SU-DHL-6 (cell line): ENCODE measurements around the gene ZNF423.

Experiments used
- EZH2phosphoT487 ChIP-seq: fragments of 200-600 bp; sonication (generic), shearing (Covaris generic); conservative IDR thresholded peaks from 2 replicates; pipeline ENCODE4 v1.6.1; 2018; ENCODE audit warnings: mild to moderate bottlenecking, antibody characterized with exemption, low read length, moderate library complexity, mixed read lengths
- TF ChIP-seq, protein P1 (sequence below): fragments of 200-600 bp; sonication (generic); IDR thresholded peaks from one replicate; pipeline ENCODE4 v1.5.1; 2017; ENCODE audit warnings: antibody characterized with exemption, mild to moderate bottlenecking, low read length, moderate library complexity; ENCODE audit not compliant: insufficient read depth, poor library complexity, severe bottlenecking

DNA sequence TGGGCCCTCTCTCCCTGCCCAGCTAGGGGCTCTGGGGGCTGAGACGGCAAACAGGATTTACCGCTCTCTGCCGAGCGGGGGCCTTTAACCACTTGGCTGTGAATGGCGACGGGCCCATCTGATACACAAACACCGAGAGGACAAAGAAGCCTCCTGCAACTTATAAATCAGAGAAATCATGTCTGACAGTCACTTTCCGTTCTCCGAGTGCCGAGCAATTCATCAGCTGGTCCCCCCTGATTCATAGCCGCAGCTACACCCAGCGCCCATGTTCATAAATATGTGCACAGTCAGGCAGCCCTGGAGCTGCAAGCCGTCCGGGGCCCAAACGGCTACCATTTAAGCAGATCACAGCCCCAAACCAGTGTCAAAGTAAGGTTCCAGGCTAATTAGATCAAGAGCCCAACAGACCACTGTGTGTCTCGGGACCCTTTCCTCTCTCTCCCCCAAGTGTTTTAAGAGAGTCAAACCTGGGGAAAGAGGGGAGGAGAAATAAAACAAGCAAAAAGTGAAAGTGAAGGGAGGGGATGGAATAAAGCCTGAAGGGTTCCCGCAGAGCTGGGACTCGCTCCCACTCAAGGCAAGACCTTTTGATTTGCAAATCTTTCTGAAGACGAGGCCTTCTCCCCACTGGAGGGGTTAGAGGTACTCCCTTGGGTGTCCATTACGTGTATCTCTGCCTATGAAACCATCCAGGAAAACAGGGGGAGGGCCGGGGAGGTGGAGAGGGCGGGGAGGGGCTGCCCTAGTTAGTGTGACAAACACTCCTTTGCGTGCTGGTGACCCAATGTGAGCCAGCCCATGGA, 327.6 kb downstream of the ZNF423 start:
- TF ChIP-seq, protein P1, sequence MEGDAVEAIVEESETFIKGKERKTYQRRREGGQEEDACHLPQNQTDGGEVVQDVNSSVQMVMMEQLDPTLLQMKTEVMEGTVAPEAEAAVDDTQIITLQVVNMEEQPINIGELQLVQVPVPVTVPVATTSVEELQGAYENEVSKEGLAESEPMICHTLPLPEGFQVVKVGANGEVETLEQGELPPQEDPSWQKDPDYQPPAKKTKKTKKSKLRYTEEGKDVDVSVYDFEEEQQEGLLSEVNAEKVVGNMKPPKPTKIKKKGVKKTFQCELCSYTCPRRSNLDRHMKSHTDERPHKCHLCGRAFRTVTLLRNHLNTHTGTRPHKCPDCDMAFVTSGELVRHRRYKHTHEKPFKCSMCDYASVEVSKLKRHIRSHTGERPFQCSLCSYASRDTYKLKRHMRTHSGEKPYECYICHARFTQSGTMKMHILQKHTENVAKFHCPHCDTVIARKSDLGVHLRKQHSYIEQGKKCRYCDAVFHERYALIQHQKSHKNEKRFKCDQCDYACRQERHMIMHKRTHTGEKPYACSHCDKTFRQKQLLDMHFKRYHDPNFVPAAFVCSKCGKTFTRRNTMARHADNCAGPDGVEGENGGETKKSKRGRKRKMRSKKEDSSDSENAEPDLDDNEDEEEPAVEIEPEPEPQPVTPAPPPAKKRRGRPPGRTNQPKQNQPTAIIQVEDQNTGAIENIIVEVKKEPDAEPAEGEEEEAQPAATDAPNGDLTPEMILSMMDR: no peak
- TF ChIP-seq EZH2phosphoT487: no peak
